PFSK-1 (cell line): ENCODE results near the gene TP53RK.

Experiments used
- FOXP2 ChIP-seq: optimal IDR thresholded peaks from 2 replicates; pipeline ENCODE3; 2011; ENCODE audit warnings: borderline replicate concordance, control low read depth, inconsistent platforms; ENCODE audit not compliant: insufficient read depth; ENCODE audit errors: extremely low read length, extremely low read depth
- POLR2AphosphoS5 ChIP-seq: IDR thresholded peaks from 2 replicates; pipeline ENCODE4 v1.6.1; 2012; ENCODE audit warnings: low read depth, mild to moderate bottlenecking, control low read depth, low read length, moderate library complexity
- REST ChIP-seq, 2 experiments: IDR thresholded peaks; 2 replicates each; pipeline versions ENCODE4 v1.6.1 to v1.8.0; 2011 to 2012; ENCODE audit warnings: low read depth in 2 of 2, low read length in 2 of 2, control low read depth in 1 of 2, inconsistent platforms in 1 of 2, mild to moderate bottlenecking in 1 of 2, moderate library complexity in 1 of 2; ENCODE audit not compliant: insufficient read depth in 1 of 2
- SIN3A ChIP-seq: IDR thresholded peaks from 2 replicates; pipeline ENCODE4 v1.6.1; 2012; ENCODE audit warnings: mild to moderate bottlenecking, low read length, moderate library complexity, borderline replicate concordance; ENCODE audit not compliant: insufficient read depth
- TAF1 ChIP-seq: IDR thresholded peaks from 2 replicates; pipeline ENCODE4 v1.6.1; 2012; ENCODE audit warnings: low read length, control low read depth, borderline replicate concordance; ENCODE audit not compliant: insufficient read depth

TP53RK gene

DNA sequence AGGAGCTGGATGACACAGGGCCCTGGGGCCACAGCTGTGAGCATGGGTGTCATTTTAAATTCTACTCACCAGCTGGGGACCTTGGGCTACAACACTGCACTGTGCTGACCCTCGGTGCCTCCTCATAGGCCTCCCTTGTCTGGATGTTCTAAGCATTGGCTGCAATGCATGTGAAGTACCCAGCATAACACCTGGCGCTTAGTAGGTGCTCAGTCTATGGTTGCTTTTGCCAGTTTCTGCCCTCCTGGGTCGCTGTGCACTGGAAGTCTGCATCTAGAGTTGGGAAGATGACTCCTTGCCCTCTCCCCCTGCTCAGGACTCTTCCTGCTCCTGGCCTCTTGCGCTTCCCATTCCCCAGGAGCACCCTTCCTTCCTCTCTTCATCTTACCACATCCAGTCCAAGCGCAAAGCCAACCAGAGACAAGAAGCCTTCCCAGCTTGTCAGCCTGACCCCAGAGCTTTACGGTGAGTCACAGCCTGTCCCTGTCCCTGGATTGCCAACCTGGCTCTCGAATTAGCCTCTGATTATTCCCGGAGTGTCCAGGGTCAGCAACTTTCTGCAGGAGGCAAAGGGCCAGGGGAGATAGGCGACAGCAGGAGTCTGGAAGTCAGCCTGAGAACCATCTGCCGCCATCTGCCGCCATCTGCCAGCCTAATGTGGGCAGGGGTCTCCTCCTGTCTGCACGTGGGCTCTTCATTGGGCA lies 46.8 kb downstream of the TP53RK start:
- TF ChIP-seq SIN3A, result no peak
- TF ChIP-seq FOXP2, result no peak
- no peak for TF ChIP-seq REST (IDR thresholded peaks at IDR 0.05; ENCODE audit: insufficient read depth in 1 of 2, low read depth in 2 of 2, low read length in 2 of 2)
- no peak for TF ChIP-seq POLR2AphosphoS5
- no peak for TF ChIP-seq TAF1

DNA sequence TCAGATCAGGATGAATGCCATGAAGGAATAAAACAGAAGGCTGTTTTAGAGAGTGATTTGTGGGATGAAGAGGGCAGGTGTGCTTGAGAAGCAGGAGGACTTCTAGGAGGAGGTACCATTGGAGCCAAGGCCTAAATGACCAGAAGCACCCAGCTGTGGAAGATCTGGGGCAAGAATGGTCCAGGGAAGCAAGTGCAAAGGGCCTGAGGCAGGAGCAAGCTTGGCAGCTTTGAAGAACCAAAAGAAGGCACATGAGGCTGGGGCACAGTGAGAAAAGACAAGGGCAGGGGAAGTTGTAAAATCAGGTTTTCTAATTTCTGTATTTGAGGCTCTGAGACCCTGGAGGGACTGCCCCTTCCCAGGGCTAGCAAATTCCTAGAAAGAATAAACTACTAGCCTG lies 47.8 kb downstream of the TP53RK start:
- TF ChIP-seq POLR2AphosphoS5, result no peak
- TF ChIP-seq FOXP2, result no peak
- TF ChIP-seq TAF1, result no peak
- no peak for TF ChIP-seq SIN3A
- no peak for TF ChIP-seq REST (IDR thresholded peaks at IDR 0.05; ENCODE audit: insufficient read depth in 1 of 2, low read depth in 2 of 2, low read length in 2 of 2)

- TF ChIP-seq SIN3A (no peak), POLR2AphosphoS5 (no peak), TAF1 (no peak), FOXP2 (no peak), REST (IDR thresholded peaks at IDR 0.05; ENCODE audit: insufficient read depth in 1 of 2, low read depth in 2 of 2, low read length in 2 of 2) (no peak)
Measured at GRCh38 chr20:46640536-46641311, 48.5 kb downstream of the TP53RK start.

GRCh38 chr20:46640044-46640443 lies 49.2 kb downstream of the TP53RK start:
- TF ChIP-seq POLR2AphosphoS5, result no peak
- no peak for TF ChIP-seq FOXP2
- TF ChIP-seq SIN3A, result no peak
- TF ChIP-seq TAF1, result no peak

DNA sequence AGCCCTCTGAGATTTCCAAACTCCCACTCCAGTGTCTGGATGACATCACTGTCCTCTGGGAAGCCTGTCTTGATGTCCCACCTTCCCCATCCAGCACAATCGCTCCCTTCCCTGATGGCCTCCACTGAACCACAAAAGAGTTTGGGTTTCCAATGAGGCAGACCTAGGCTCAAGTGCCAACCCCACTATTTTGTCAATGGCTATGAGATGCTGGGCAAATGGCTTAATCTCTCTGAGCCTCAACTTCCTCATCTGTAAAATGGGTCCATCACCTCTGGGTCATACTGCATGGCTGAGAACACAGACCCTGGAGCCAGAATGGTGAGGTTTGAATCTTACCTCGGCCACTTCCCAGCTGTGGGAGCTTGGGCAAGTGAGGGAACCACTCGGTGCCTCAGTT lies 49.7 kb downstream of the TP53RK start:
- TF ChIP-seq FOXP2 (no peak), POLR2AphosphoS5 (no peak), TAF1 (no peak), REST (IDR thresholded peaks at IDR 0.05; ENCODE audit: insufficient read depth in 1 of 2, low read depth in 2 of 2, low read length in 2 of 2) (no peak), SIN3A (no peak)
